DMS53 treated with DMSO at 0.1 percent for 48 hours (cell line): ENCODE data around the gene SLC39A11.

Experiments
- DNase-seq: peaks from one replicate; lab custom pipeline; 2025; ENCODE audit not compliant: unreplicated experiment; lab: John Stamatoyannopoulos, UW

Gene SLC39A11

GRCh38 chr17:72883351-72883750 is 209.1 kb downstream of the SLC39A11 start:
- no peak for DNase-seq

GRCh38 chr17:72882426-72882825 is 210.1 kb downstream of the SLC39A11 start:
- no peak for DNase-seq

- DNase-seq = no peak
Observed at GRCh38 chr17:72879877-72880276, 212.6 kb downstream of the SLC39A11 start.

- DNase-seq = no peak
Observed at GRCh38 chr17:72878975-72879660, 213.4 kb downstream of the SLC39A11 start.

- DNase-seq = no peak
Observed at GRCh38 chr17:72877348-72877747, 215.1 kb downstream of the SLC39A11 start.

GRCh38 chr17:72876413-72876812 is 216.1 kb downstream of the SLC39A11 start:
- no peak for DNase-seq

GRCh38 chr17:72875361-72875760 is 217.1 kb downstream of the SLC39A11 start:
- DNase-seq = no peak

- no peak for DNase-seq
Observed at GRCh38 chr17:72872396-72872795, 220.1 kb downstream of the SLC39A11 start.

- no peak for DNase-seq
Observed at GRCh38 chr17:72870367-72870985, 222.0 kb downstream of the SLC39A11 start.

GRCh38 chr17:72869630-72870029 is 222.9 kb downstream of the SLC39A11 start:
- DNase-seq = no peak

- no peak for DNase-seq
Observed at GRCh38 chr17:72865954-72866353, 226.5 kb downstream of the SLC39A11 start.

- DNase-seq = no peak
Observed at GRCh38 chr17:72863526-72864211, 228.8 kb downstream of the SLC39A11 start.

- no peak for DNase-seq
Observed at GRCh38 chr17:72862276-72862999, 230.1 kb downstream of the SLC39A11 start.

- no peak for DNase-seq
Observed at GRCh38 chr17:72861811-72862210, 230.7 kb downstream of the SLC39A11 start.

- DNase-seq = no peak
Observed at GRCh38 chr17:72860778-72861177, 231.7 kb downstream of the SLC39A11 start.

- DNase-seq = no peak
Observed at GRCh38 chr17:72858826-72859495, 233.5 kb downstream of the SLC39A11 start.

- no peak for DNase-seq
Observed at GRCh38 chr17:72853440-72854415, 238.8 kb downstream of the SLC39A11 start.

GRCh38 chr17:72852277-72852938 is 240.1 kb downstream of the SLC39A11 start:
- DNase-seq = no peak

GRCh38 chr17:72850410-72851118 is 241.9 kb downstream of the SLC39A11 start:
- DNase-seq = no peak
